Memory B cell (primary cell): ENCODE measurements around the gene PUS10.
A peak's percentile ranks its signal among the peaks of the same experiment; 100 is the strongest.

ENCODE experiments used
- ATAC-seq: fragments of 150-1000 bp; cut with Tn5 transposase; 2 replicates; pipeline ENCODE4 v1.10.0; 2021; ENCODE audit warnings: low read depth, mild to moderate bottlenecking, moderate library complexity
- DNase-seq, 2 donors: peaks; one replicate each; pipeline ENCODE4 v3.0.0; 2022; ENCODE audit warnings: low spot score in 2 of 2
- H3K27ac Mint-ChIP-seq: one replicate; pipeline ENCODE4 v1.8.0; 2022; ENCODE audit warnings: mild to moderate bottlenecking, moderate library complexity, mixed read lengths
- H3K27me3 Mint-ChIP-seq: one replicate; pipeline ENCODE4 v1.8.0; 2022; ENCODE audit warnings: mixed read lengths
- H3K36me3 Mint-ChIP-seq: one replicate; pipeline ENCODE4 v1.8.0; 2022; ENCODE audit warnings: mild to moderate bottlenecking, mixed read lengths
- H3K4me1 Mint-ChIP-seq: one replicate; pipeline ENCODE4 v1.8.0; 2022; ENCODE audit warnings: mixed read lengths
- H3K4me3 Mint-ChIP-seq: one replicate; pipeline ENCODE4 v1.8.0; 2022; ENCODE audit warnings: mild to moderate bottlenecking, moderate library complexity, mixed read lengths
- H3K9me3 Mint-ChIP-seq: one replicate; pipeline ENCODE4 v1.8.0; 2022; ENCODE audit warnings: mixed read lengths

Gene PUS10

DNA sequence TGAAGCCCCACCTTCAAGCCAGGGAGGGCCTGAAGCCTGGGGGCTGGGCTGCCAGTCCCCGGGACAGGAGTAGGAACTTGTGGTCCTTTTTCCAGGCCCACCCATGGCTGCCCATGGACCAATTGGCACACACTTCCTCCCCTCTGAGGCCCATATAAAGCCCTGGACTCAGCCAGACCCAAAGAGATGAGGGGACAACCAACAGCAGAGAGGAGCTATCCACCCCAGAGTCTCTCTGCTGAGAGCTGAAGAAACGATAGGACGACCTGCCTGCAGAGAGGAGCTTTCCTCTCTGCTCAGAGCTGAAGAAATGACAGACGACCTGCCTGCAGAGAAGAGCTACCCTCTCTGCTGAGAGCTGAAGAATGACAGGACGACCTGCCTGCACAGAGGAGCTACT lies 44.4 kb downstream of the PUS10 start:
- ATAC-seq (no peak), DNase-seq (no peak)
- Mint-ChIP-seq H3K4me3 (no peak overlapping the region), H3K9me3 (peaks cover 1% of the 10 kb centered on the region), H3K27ac (peak overlapping the region; percentile 97), H3K4me1 (peaks cover 41% of the 10 kb centered on the region), H3K27me3 (no peaks in the 10 kb centered on the region), H3K36me3 (peaks cover 2% of the 10 kb centered on the region)

DNA sequence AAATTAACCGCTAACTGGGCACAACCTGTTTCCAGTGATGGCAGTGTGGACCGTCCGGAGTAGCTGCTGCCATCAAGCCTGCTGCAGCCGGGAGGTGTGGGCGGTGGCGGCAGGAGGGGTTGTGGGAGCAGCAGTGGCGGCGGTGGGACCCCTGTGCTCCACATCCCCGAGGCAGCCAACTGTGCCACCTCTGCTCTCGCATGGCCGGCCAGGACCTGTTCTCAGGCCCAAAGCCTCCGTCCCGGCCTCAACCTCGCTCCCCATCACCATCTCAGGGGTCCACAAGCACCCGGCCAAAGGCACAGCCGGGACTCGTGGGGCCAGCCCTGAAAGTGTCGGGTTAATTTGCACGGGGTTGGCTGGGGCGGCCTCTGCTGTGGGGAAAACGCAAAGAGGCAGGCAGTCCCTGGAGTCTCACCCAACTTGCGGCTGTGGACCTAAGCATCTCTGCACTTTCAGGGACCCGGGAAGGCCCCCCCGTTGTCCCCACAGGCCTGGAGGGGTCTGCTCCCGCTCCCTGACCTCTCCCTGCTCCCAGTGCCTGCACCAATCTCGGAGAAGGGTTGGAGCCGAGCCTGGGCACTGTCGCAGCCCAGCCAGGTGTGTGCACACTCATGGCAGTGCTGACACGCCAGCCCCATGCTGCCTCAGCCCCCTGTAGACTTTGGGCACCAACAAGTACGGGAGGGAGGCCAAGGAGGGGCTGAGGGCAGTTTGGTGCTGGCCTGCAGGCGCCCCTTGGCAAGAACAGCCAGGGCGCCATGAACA lies 45.0 kb downstream of the PUS10 start:
- ATAC-seq (no peak), DNase-seq (no peak)
- peaks cover 1% of the 10 kb centered on the region for H3K9me3 Mint-ChIP-seq
- H3K27ac Mint-ChIP-seq = peak overlapping the region; percentile 97
- peak overlapping the region; percentile 80 for H3K4me3 Mint-ChIP-seq
- H3K27me3 Mint-ChIP-seq = no peaks in the 10 kb centered on the region
- H3K36me3 Mint-ChIP-seq = peaks cover 2% of the 10 kb centered on the region
- peaks cover 39% of the 10 kb centered on the region for H3K4me1 Mint-ChIP-seq

DNA sequence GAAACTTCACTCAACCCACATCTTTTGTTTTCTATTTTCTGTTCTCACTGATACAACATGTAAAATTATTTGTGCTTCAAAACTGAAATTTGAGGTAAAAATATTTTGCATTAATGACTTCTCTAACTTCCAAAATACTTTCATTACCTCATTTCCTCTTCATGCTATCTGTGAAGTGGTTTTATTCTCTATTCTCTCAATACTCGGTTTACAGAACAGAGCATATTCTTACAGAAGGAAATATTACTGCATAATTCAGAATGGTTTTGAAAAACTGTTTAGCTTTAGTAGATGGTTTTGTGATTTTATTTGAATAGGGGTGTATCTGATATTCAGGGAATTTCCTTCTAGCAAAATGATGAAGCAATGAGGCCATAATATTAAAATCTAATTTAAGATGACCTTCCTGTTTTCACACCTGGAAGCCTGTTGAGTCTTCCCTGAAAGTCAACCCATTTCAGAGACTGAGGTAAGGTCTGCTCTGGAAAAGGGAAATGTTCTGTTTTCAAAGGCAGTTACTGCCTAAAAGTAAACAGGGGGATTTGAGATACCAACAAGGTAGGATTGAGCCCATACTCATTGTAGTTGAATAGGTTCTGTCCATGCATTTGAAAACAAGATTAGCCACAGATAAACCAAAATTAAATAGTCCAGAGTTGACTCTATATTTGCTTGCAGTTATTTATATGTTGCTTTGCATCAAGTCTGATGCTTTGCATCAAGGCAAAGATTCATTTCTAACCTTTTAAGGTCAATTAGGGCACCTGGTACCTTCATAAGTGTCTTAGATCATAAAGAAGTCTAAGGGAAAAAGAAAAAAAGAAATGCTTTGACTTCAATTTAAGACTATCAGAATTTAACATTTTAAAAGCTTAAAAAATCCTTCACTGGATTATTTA lies 51.3 kb downstream of the PUS10 start:
- peak overlapping the region; percentile 86 for H3K27ac Mint-ChIP-seq
- ATAC-seq (peak; percentile 64), DNase-seq (no peak)
- H3K4me3 Mint-ChIP-seq = peak overlapping the region; percentile 74
- peaks cover 22% of the 10 kb centered on the region for H3K4me1 Mint-ChIP-seq
- H3K27me3 Mint-ChIP-seq = no peaks in the 10 kb centered on the region
- no peaks in the 10 kb centered on the region for H3K9me3 Mint-ChIP-seq
- H3K36me3 Mint-ChIP-seq = peaks cover 2% of the 10 kb centered on the region

DNA sequence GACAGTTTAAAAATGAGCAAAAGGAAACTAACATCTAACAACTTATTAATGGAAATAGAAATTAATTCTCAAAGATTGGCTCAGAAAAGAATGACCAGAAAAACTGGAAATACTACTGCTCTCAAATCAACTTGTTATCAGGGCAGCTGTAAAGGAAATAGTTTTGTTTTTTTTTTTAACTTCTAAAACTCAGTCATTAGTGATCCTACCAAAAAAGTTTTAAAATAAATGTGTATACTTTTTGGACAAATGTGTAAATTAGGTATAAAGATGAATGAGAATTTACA lies 52.6 kb downstream of the PUS10 start:
- ATAC-seq = no peak
- no peak for DNase-seq
- peaks cover 22% of the 10 kb centered on the region for H3K4me1 Mint-ChIP-seq
- no peak overlapping the region for H3K4me3 Mint-ChIP-seq
- H3K36me3 Mint-ChIP-seq = peaks cover 2% of the 10 kb centered on the region
- H3K27me3 Mint-ChIP-seq = no peaks in the 10 kb centered on the region
- H3K27ac Mint-ChIP-seq = peak overlapping the region; percentile 75
- no peaks in the 10 kb centered on the region for H3K9me3 Mint-ChIP-seq

DNA sequence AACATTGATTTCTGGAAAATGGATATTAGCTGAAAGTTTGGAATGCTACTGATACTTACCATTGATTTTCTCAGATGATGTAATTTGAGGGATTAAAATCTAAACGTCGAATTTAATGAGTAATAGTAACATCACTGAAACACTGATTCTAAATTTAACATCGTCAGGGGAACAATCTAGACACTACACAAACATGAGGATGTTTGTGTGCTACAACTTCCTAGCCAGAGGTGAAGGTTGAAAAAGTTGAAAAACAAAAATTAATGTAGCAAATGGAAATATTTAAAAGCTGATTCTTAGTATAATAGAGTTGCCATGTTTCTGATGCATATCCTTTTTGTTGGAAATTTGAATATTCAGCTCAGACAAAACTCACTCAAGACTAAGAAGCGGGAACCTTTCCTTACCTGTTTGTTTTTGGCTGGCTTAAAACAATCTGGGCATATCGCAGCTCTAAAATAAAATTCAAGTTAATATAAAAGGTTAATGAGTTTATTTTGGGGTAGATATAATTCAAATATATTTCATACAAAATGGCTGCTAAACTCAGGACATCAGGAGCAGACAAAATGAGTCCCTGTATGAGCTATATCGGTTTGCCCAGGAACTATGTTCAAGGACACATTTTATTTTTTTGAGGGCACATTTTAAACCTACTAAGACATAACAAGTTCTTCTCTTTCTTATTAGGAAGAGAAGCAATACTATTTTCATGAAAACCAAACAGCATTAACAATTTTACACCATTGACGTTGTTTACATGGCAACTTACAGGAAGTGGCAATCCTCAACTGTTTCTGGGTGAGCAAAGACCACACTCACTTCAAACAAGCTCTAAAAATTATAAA lies 53.2 kb downstream of the PUS10 start:
- DNase-seq = no peak

DNA sequence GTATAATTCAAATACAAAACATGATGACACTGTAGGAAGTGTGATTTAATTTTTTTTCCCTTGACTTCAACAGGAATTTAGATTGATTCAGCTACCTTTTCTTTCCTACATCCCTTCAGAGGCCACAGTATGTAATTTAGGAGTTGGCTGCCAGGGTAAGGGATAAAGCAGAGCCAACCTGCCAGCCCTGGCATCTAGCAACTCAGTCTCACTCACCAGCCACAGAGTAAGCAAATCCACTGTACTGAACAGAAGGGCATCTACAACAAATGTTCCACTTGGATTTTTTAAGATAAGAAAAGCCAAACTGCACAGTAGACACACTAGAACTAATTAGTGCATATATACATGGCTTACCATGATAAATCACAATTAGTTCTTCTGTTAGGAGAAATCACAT lies 54.9 kb downstream of the PUS10 start:
- H3K4me1 Mint-ChIP-seq = peaks cover 16% of the 10 kb centered on the region
- H3K36me3 Mint-ChIP-seq = peaks cover 4% of the 10 kb centered on the region
- peak overlapping the region; percentile 61 for H3K27ac Mint-ChIP-seq
- H3K27me3 Mint-ChIP-seq = no peaks in the 10 kb centered on the region
- no peaks in the 10 kb centered on the region for H3K9me3 Mint-ChIP-seq
- H3K4me3 Mint-ChIP-seq = no peak overlapping the region
- DNase-seq = no peak
- ATAC-seq = no peak

More for the DNA sequence above, 53.2 kb downstream of the PUS10 start:
- Mint-ChIP-seq H3K4me1 (peaks cover 22% of the 10 kb centered on the region), H3K9me3 (no peaks in the 10 kb centered on the region), H3K36me3 (peaks cover 2% of the 10 kb centered on the region), H3K27me3 (no peaks in the 10 kb centered on the region), H3K27ac (peak overlapping the region; percentile 75), H3K4me3 (no peak overlapping the region)
- ATAC-seq = no peak

DNA sequence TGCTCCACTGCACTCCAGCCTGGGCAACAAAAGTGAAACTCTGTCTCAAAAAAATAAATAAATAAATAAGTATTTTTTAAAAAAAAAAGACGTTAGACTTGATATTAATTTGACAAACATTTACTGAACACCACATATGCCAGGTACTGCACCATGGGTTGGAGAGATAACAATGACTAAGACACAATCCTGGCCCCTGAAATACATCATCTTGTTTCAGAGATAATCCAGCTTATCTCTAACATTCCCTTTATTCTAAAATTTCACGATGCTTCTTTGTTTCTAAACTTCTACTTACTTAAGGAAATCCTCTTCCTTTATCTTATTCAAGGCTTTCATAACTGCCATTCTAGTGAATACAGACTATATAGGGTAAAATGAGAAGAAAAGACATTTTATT lies 55.5 kb downstream of the PUS10 start:
- Mint-ChIP-seq H3K4me1 (peaks cover 12% of the 10 kb centered on the region), H3K9me3 (no peaks in the 10 kb centered on the region), H3K4me3 (no peak overlapping the region), H3K36me3 (peaks cover 4% of the 10 kb centered on the region), H3K27me3 (no peaks in the 10 kb centered on the region), H3K27ac (peak overlapping the region; percentile 61)
- DNase-seq (no peak), ATAC-seq (no peak)

DNA sequence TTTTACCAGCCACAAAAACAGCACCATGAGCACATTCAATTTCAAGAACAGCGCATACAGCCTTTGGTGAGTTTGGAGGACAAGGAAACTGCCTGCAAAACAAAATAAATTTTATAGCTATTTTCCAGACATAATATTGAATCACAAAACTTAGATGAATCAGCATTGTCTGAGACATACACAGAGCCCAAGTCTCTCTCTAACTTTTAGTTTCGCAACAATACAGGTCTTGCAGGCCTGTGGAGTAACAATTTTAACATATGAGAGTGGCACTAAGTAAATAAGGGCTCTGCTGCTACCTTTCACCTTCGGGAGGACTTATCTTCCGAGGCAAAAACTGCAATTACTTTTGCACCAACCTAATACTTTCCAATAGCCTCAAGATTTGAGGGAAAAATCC lies 56.6 kb downstream of the PUS10 start:
- ATAC-seq (no peak), DNase-seq (no peak)
- H3K4me1 Mint-ChIP-seq = peaks cover 11% of the 10 kb centered on the region
- H3K36me3 Mint-ChIP-seq = peaks cover 4% of the 10 kb centered on the region
- H3K4me3 Mint-ChIP-seq = no peak overlapping the region
- H3K27ac Mint-ChIP-seq = no peak overlapping the region
- H3K27me3 Mint-ChIP-seq = no peaks in the 10 kb centered on the region
- H3K9me3 Mint-ChIP-seq = no peaks in the 10 kb centered on the region

DNA sequence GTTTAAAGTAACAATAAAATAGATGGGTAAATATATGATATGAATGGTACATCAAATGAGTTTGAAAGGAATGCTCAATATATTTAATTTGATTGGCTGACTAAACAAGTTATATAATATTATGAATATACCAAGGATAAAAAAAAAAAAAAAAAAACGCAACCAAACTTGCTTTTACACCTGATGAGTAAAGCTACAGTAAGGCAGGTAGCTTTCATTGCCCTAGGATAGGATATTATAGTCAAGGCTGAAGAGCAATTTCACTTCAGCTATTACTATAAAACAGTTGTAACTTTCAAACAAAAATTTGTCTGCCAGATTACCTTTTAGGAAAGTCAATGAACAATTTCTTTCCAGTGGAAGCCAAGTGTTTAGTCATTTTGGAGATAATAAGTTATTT lies 57.3 kb downstream of the PUS10 start:
- Mint-ChIP-seq H3K9me3 (no peaks in the 10 kb centered on the region), H3K27ac (no peak overlapping the region), H3K36me3 (peaks cover 5% of the 10 kb centered on the region), H3K4me1 (peaks cover 8% of the 10 kb centered on the region), H3K4me3 (no peak overlapping the region), H3K27me3 (no peaks in the 10 kb centered on the region)
- DNase-seq (no peak), ATAC-seq (no peak)

DNA sequence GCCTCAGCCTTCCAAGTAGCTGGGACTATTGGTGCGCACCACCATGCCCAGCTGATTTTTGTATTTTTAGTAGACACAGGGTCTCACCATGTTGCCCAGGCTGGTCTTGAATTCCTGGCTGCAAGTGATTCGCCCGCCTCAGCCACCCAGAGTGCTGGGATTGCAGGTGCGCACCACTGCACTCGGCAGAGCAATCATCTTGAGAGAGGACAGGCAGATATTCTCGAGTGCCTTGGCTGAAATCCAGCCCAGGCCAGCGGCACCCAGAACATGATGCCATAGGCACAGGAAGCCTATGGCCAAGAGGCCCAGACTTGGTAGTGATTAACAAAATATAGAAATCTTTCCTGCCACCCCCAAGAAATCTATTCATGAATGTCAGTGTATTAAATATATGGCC lies 58.6 kb downstream of the PUS10 start:
- Mint-ChIP-seq H3K4me1 (peaks cover 6% of the 10 kb centered on the region), H3K4me3 (no peak overlapping the region), H3K27ac (no peak overlapping the region), H3K36me3 (peaks cover 5% of the 10 kb centered on the region), H3K9me3 (no peaks in the 10 kb centered on the region), H3K27me3 (no peaks in the 10 kb centered on the region)
- no peak for DNase-seq
- no peak for ATAC-seq

DNA sequence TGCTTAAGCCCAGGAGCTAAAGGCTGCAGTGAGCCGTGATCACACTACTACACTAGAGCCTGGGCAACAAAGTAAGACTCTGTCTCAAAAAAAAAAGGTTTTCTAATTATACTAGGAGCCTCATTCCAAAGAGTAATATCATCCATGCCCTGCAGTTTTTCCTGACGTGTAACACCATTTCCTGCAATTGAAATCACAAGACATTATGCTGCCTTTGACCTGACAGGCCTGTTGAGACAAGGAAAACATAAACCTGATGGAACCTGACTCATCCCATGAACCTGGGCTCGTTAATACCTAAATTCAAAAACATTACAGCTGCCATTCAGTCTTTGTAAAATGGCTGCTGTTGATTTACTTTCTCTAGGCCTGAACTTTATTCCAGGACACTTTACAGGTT lies 59.3 kb downstream of the PUS10 start:
- H3K4me1 Mint-ChIP-seq = peaks cover 4% of the 10 kb centered on the region
- H3K36me3 Mint-ChIP-seq = peaks cover 9% of the 10 kb centered on the region
- no peaks in the 10 kb centered on the region for H3K9me3 Mint-ChIP-seq
- ATAC-seq = no peak
- H3K27ac Mint-ChIP-seq = peak overlapping the region; percentile 65
- no peak for DNase-seq
- H3K4me3 Mint-ChIP-seq = no peak overlapping the region
- H3K27me3 Mint-ChIP-seq = no peaks in the 10 kb centered on the region

DNA sequence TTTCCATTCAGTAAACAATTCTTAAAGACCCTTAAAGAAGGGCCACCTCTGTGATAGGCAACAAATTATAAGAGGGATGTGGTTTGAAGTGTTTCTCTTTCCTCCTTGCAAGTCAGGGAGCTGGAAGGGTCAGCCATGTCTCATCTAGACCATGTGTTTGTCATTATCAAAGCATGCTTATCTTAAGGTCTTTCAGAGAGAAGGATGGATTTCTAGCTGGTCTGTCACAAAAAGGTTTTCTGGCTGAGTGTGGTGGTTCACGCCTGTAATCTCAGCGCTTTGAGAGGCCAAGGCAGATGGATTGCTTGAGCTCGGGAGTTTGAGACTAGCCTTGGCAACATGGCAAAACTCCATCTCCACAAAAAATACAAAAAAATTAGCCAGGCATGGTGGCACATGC lies 59.7 kb downstream of the PUS10 start:
- Mint-ChIP-seq H3K27ac (no peak overlapping the region), H3K4me1 (peaks cover 3% of the 10 kb centered on the region), H3K27me3 (no peaks in the 10 kb centered on the region), H3K9me3 (no peaks in the 10 kb centered on the region), H3K36me3 (peaks cover 14% of the 10 kb centered on the region), H3K4me3 (no peak overlapping the region)
- DNase-seq = no peak
- no peak for ATAC-seq

DNA sequence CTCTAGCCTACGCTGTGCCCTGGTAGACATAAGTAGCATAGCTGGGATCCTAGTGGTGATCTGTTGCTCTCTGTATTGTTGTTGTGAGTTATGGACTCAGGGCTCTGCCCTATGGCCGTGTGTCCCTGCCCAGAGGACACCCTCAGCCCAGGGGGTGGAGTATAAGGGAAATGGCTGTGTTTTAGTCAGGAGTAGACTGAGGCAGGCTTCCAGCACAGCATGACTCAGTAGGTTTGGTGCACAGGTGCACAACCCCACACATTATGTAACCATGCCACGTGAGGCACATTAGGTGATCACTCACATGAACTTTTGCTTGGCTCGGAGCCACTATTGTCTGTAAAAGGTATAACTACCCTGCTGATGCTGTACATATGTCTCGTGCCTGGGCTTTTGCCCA lies 60.4 kb downstream of the PUS10 start:
- H3K4me3 Mint-ChIP-seq = no peak overlapping the region
- H3K9me3 Mint-ChIP-seq = no peaks in the 10 kb centered on the region
- peaks cover 16% of the 10 kb centered on the region for H3K36me3 Mint-ChIP-seq
- H3K27ac Mint-ChIP-seq = no peak overlapping the region
- DNase-seq (no peak), ATAC-seq (no peak)
- no peaks in the 10 kb centered on the region for H3K27me3 Mint-ChIP-seq
- H3K4me1 Mint-ChIP-seq = no peaks in the 10 kb centered on the region

DNA sequence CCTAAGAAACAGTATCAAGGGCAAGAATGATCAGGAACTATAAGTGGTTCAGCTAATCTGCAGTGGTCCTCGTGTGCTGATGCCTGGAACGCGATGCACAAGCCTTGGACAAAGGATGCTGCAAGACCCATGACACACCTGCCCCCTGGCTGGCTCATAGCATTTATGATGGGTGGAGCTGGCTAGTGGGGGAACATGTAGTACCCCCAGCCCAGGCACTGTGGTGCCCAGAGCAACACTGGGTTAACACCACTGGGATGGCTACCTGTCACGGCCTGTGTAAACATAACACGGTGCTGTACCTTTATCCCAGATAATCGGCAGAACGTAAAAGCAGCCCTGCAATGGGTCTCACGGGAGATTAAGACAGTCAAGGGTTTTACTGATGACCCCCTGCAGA lies 60.8 kb downstream of the PUS10 start:
- no peak for DNase-seq
- H3K4me3 Mint-ChIP-seq = no peak overlapping the region
- H3K9me3 Mint-ChIP-seq = no peaks in the 10 kb centered on the region
- peaks cover 15% of the 10 kb centered on the region for H3K36me3 Mint-ChIP-seq
- no peaks in the 10 kb centered on the region for H3K4me1 Mint-ChIP-seq
- no peak for ATAC-seq
- H3K27me3 Mint-ChIP-seq = no peaks in the 10 kb centered on the region
- no peak overlapping the region for H3K27ac Mint-ChIP-seq
